BJ (cell line): ENCODE data around the gene SOX30. TPM values are rescaled to one million over a fixed set of nuclear protein-coding genes. Genes with fewer than 3 reads are reported as not detected.

Experiments used
- CTCF ChIA-PET: fragments of 350-600 bp; formaldehyde crosslinking; extraction: SDS; loops from one replicate; lab custom pipeline; 2021; ENCODE audit warnings: antibody characterized with exemption, inconsistent platforms; lab: Yijun Ruan, JAX
- POLR2A ChIA-PET: fragments of 300-600 bp; sonication (Branson Sonifier 250); formaldehyde crosslinking; extraction: SDS; loops from one replicate; lab custom pipeline; 2021; ENCODE audit warnings: antibody characterized with exemption; lab: Charles Lee
- DNase-seq: peaks from one replicate; pipeline ENCODE4 v3.0.0-alpha.2; 2011; ENCODE audit warnings: low read depth
- H3K27me3 ChIP-seq: 2 replicates; pipeline ENCODE4 v1.6.0; 2011; ENCODE audit warnings: low read length; ENCODE audit not compliant: control insufficient read depth, insufficient read depth
- H3K36me3 ChIP-seq: 2 replicates; pipeline ENCODE4 v1.5.1; 2011; ENCODE audit warnings: low read length; ENCODE audit not compliant: control insufficient read depth, insufficient read depth
- H3K4me3 ChIP-seq: 2 replicates; pipeline ENCODE4 v1.5.1; 2011; ENCODE audit warnings: low read depth, mild to moderate bottlenecking, control low read depth, low read length
- CTCF ChIP-seq: IDR thresholded peaks from 2 replicates; pipeline ENCODE4 v1.5.1; 2011; ENCODE audit warnings: low read depth, mild to moderate bottlenecking, control low read depth, inconsistent platforms, low read length, moderate library complexity; ENCODE audit not compliant: insufficient read depth
- polyA plus RNA-seq: library from polyadenylated mRNA; depleted of rRNA; stranded (reverse); fragments of >200 nt; gene quantifications from 2 replicates; pipeline ENCODE4 v1.2.3, GENCODE V29; 2011

SOX30 gene
- polyA plus RNA-seq, 1 experiment: 0.07 TPM

- TF ChIP-seq CTCF: no peak
- Histone ChIP-seq H3K4me3 (no peak overlapping the region), H3K36me3 (no peaks in the 10 kb centered on the region), H3K27me3 (no peaks in the 10 kb centered on the region)
- ChIA-PET POLR2A (interaction anchor here (0.7 kb wide), 1 partner anchor 12 kb away, joined by 3 read pairs; no protein-coding TSS in a partner anchor), CTCF (interaction anchor here (1.4 to 2.4 kb wide), 2 partner anchors 117 to 123 kb away, joined by 3 to 8 read pairs; no protein-coding TSS in a partner anchor)
- DNase-seq: no peak
Measured at GRCh38 chr5:157594675-157595459, 57.4 kb downstream of the SOX30 start.

GRCh38 chr5:157594257-157594656 is 58.0 kb downstream of the SOX30 start:
- ChIA-PET POLR2A (no interaction called here), CTCF (interaction anchor here (0.6 to 1.4 kb wide), 2 partner anchors 52 to 117 kb away, joined by 3 read pairs; no protein-coding TSS in a partner anchor)
- TF ChIP-seq CTCF: no peak
- no peaks in the 10 kb centered on the region for H3K36me3 ChIP-seq
- no peaks in the 10 kb centered on the region for H3K27me3 ChIP-seq
- DNase-seq: no peak
- H3K4me3 ChIP-seq: no peak overlapping the region

- CTCF ChIA-PET: interaction anchor here (0.6 to 0.9 kb wide), 2 partner anchors 30 to 51 kb away, joined by 3 to 4 read pairs; no protein-coding TSS in a partner anchor
- POLR2A ChIA-PET: no interaction called here
- Histone ChIP-seq H3K36me3 (no peaks in the 10 kb centered on the region), H3K27me3 (no peaks in the 10 kb centered on the region), H3K4me3 (no peak overlapping the region)
- DNase-seq: no peak
- TF ChIP-seq CTCF: no peak
Measured at GRCh38 chr5:157593052-157593757, 59.0 kb downstream of the SOX30 start.

- H3K36me3 ChIP-seq: no peaks in the 10 kb centered on the region
- DNase-seq: no peak
- no peaks in the 10 kb centered on the region for H3K27me3 ChIP-seq
- POLR2A ChIA-PET: no interaction called here
- TF ChIP-seq CTCF: no peak
- no peak overlapping the region for H3K4me3 ChIP-seq
- CTCF ChIA-PET: no interaction called here
Measured at GRCh38 chr5:157592594-157592993, 59.6 kb downstream of the SOX30 start.

GRCh38 chr5:157590478-157590877 is 61.8 kb downstream of the SOX30 start:
- CTCF ChIA-PET: interaction anchor here (0.7 kb wide), 1 partner anchor 131 kb away, joined by 4 read pairs; no protein-coding TSS in a partner anchor
- no peak for DNase-seq
- Histone ChIP-seq H3K27me3 (no peaks in the 10 kb centered on the region), H3K36me3 (no peaks in the 10 kb centered on the region), H3K4me3 (no peak overlapping the region)
- POLR2A ChIA-PET: no interaction called here
- TF ChIP-seq CTCF: no peak
